ENCODE results near the gene TAF4B.

- TF ChIP-seq CTCF (IDR thresholded peaks at IDR 0.05) (no peak), EZH2 (IDR thresholded peaks at IDR 0.05; ENCODE audit: borderline replicate concordance, insufficient read depth, low read depth, low read length, poor library complexity, severe bottlenecking) (no peak)
These were observed 195.3 kb downstream of the TAF4B start for GRCh38 chr18:26421503-26421902.
